ENCODE measurements around the gene STAT3. TPM values are rescaled to one million over a fixed set of nuclear protein-coding genes. Genes with fewer than 3 reads are reported as not detected.

The STAT3 gene
- total and polyA plus RNA-seq, 2 of the 13 experiments (the other 11 are each of a cell fraction or from before 2014, with no cell fraction given) = 61.8 to 62.4 TPM

- TF ChIP-seq DZIP1 (CRISPR knock-in tag; IDR thresholded peaks at IDR 0.05) (no peak), ZKSCAN8 (CRISPR knock-in tag; IDR thresholded peaks at IDR 0.05; ENCODE audit: borderline replicate concordance) (no peak), SMAD1 (CRISPR knock-in tag; IDR thresholded peaks at IDR 0.05; ENCODE audit: borderline replicate concordance, low read depth) (no peak), ZC3H13 (CRISPR knock-in tag; IDR thresholded peaks at IDR 0.05) (no peak), MAZ (IDR thresholded peaks at IDR 0.05; ENCODE audit: borderline replicate concordance, low read depth, low read length) (no peak), MAZ (CRISPR knock-in tag; IDR thresholded peaks at IDR 0.05; ENCODE audit: low read depth) (0 out of 2 replicates have a peak, but pooled peaks have one; percentile 7), ZNF75D (CRISPR knock-in tag; IDR thresholded peaks at IDR 0.05; ENCODE audit: borderline replicate concordance) (no peak), ZNF749 (CRISPR knock-in tag; IDR thresholded peaks at IDR 0.05; ENCODE audit: borderline replicate concordance) (no peak), FOXM1 (CRISPR knock-in tag; IDR thresholded peaks at IDR 0.05) (no peak), ZNF30 (CRISPR knock-in tag; IDR thresholded peaks at IDR 0.05) (no peak), MTF2 (CRISPR knock-in tag; IDR thresholded peaks at IDR 0.05; ENCODE audit: borderline replicate concordance) (peak; percentile 76; the same call in 1 of the 2 replicates), XRCC5 (optimal IDR thresholded peaks at IDR 0.05; ENCODE audit: low read length) (no peak), ZNF629 (CRISPR knock-in tag; conservative IDR thresholded peaks at IDR 0.05) (no peak), MYC (CRISPR knock-in tag; IDR thresholded peaks at IDR 0.05; ENCODE audit: borderline replicate concordance) (no peak; the same call in 1 of the 2 replicates), FOXC1 (CRISPR knock-in tag; IDR thresholded peaks at IDR 0.05; ENCODE audit: borderline replicate concordance) (no peak)
- TF ChIP-seq, protein P1, sequence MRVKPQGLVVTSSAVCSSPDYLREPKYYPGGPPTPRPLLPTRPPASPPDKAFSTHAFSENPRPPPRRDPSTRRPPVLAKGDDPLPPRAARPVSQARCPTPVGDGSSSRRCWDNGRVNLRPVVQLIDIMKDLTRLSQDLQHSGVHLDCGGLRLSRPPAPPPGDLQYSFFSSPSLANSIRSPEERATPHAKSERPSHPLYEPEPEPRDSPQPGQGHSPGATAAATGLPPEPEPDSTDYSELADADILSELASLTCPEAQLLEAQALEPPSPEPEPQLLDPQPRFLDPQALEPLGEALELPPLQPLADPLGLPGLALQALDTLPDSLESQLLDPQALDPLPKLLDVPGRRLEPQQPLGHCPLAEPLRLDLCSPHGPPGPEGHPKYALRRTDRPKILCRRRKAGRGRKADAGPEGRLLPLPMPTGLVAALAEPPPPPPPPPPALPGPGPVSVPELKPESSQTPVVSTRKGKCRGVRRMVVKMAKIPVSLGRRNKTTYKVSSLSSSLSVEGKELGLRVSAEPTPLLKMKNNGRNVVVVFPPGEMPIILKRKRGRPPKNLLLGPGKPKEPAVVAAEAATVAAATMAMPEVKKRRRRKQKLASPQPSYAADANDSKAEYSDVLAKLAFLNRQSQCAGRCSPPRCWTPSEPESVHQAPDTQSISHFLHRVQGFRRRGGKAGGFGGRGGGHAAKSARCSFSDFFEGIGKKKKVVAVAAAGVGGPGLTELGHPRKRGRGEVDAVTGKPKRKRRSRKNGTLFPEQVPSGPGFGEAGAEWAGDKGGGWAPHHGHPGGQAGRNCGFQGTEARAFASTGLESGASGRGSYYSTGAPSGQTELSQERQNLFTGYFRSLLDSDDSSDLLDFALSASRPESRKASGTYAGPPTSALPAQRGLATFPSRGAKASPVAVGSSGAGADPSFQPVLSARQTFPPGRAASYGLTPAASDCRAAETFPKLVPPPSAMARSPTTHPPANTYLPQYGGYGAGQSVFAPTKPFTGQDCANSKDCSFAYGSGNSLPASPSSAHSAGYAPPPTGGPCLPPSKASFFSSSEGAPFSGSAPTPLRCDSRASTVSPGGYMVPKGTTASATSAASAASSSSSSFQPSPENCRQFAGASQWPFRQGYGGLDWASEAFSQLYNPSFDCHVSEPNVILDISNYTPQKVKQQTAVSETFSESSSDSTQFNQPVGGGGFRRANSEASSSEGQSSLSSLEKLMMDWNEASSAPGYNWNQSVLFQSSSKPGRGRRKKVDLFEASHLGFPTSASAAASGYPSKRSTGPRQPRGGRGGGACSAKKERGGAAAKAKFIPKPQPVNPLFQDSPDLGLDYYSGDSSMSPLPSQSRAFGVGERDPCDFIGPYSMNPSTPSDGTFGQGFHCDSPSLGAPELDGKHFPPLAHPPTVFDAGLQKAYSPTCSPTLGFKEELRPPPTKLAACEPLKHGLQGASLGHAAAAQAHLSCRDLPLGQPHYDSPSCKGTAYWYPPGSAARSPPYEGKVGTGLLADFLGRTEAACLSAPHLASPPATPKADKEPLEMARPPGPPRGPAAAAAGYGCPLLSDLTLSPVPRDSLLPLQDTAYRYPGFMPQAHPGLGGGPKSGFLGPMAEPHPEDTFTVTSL (CRISPR knock-in tag; IDR thresholded peaks at IDR 0.05; ENCODE audit: borderline replicate concordance) = no peak
These were observed 99.2 kb downstream of the STAT3 start (continued) for GRCh38 chr17:42288803-42289610.
